Activated T-cell treated with anti-CD3 and anti-CD28 coated beads, Interleukin-2, amount 50 U/mL, for 1 hour (primary cell): ENCODE measurements around the gene KSR2.

ENCODE experiments used
- DNase-seq: peaks from one replicate; pipeline ENCODE4 v3.0.0-alpha.2; 2020

Gene KSR2

DNA sequence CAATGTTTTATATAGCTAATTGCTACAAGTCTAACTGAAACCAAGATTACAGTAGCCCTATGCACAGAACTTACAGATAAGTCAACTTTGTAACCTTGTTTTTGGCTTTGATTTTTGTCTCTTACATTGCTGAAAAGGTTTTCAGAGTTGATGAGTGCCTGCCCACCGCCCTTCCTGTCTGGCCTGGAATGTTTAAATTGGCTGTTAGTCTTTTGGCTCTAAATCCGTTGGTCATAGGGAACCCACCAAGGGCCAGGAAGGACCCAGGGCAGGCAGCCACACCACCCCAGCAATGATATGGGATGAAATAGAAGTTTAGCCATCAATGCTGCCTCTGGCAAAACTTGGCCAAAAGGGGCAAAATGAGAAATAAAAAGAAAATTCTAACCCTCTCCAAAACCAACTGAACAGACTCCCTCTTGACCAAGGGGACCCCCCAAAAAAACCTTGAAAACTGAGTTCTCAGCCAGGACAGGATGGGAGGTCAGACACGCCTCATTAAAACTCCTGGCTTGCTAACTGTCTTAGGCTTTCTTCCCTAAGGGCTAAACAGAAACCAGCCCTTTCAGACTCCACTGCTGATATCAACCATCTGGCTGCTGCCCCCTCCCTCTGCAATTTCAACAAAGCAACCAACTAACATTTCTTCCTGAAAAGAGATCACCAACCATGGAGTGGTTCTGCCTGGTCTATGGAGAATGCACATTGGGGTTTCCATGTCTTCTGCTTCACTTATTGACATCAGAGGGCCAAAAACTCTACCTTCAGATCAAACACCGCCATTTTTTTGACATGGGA is 365.3 kb downstream of the KSR2 start:
- no peak for DNase-seq

DNA sequence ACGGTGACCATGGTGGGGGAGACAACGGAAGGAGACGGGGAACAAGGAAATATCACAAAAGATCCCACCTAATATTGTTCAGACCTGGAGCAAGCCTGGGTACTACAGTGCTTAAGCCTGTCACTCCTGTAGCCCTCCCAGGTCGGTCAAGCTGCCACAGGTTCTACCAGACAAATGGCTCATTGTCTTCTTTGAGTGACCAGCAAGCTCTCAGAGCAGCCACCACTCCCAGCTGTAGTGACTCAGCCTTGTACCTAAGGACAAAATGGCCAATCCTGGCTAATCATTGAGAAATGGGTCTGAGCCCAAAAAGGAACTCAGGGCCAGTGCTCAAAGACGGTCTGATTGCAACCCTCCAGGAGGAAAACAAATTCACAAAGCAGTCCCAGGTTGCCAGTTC is 368.9 kb downstream of the KSR2 start:
- DNase-seq = no peak

DNA sequence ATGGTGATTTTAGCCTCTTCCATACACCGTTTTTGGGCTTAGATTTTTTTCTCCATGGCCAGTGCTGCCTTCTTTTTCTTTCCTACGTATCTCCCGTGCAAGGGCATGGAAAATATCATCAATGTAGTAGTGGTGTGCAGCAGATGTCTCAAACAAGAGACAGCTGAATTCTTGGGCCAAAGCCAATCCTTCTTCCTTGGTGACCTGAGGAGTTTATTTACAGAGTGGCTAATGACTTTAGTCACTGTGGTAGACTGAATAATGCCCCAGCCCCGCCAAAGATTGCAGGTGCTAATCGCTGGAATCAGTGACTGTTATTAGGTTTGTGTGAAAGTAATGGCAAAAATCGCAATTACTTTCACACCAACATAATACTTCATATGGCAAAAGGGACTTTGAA is 371.8 kb downstream of the KSR2 start:
- no peak for DNase-seq

DNA sequence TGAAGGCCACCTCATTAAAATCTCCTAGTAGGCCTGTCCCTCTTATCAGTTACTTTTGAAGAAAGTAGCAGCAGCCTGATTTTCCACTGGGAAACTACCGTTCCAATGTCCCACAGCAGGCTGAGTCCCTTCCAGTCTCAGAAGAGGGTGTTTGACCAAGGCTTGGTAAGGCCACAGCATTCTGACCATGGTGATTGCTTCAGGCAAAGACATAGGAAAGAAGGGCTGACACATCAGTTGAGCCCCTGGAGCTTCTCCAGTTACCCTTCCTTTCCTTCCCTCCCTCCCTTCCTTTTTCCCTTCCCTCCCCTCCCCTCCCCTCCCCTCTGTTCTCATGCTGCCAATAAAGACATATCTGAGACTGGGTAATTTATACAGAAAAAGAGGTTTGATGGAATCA is 373.0 kb downstream of the KSR2 start:
- DNase-seq = no peak

DNA sequence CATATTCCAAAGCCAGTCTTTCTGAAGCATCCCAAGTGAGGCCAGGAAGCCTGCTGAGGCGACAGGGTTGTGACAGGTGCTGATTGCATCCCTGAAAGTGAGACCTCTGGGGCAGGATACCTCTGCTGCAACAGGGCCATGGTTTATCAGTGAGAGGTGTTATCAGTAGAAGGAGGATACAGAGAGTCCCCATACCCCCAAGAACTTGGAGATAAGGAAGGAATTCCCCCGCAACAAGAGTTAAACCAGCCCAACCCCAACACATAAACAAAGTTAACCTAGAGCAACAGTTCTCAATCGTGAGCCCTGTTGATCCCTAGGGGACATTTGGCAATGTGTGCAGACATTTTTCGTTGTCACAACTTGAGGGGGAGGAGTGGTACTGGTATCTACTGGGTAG is 374.3 kb downstream of the KSR2 start:
- no peak for DNase-seq

DNA sequence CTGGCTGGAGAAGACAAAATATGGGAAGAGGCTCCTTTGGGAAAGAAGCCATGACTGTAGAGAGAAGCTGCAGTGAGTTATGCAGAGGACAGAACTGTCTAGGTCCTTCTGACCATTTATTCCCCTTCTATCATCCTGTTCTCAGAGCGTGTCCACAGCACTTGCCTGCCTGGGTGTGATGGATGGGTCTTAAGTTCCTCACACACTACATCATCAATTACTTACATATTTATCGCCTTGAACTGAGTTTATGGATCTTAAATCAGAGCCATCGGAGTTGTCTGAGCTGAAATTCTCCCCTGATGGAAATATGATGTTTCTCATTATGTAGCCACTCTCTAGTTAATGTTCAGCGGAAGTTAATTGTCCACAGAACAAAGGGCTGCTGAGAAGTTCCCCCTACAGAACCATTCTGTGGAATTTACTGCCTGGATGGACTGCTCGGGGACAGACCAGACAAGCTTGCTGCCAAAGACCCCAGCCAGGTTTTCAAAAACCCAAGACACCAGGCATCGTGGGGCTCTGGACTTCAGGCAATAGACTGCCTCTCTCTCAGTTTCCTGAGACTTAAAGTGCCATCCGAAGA is 374.9 kb downstream of the KSR2 start:
- DNase-seq = no peak

DNA sequence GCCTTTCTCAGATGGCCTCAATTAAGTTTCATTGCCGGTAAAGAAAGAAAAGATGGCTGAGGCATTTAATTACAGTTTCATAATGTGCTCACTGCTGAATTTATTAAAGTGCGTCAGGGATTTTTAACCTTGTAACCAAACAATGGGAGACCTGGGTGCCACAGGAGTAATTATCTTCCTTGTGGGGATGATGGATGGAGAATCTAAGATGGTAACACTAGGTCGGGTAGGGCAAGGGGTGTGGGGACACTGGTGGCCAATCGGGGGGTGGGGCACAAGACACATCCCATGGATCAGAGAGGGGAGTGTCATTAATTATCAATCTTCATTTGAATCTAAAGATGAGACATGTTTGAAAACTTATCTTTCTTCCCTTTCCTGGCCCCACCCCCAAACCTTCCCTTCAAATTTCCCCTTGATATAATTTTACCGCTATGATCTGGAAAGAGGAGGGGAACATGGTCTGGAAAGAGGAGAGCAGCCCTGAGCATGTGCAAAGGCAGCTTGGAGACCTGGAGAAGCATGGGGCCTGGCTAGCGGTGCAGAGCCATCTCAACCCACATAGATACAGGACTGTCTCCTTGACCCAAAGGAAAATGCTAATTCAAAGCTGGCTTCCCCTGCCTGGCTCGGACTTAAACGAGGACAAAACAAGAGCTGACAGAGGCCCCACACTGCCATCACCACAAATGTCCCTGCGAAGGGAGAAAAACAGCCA is 376.0 kb downstream of the KSR2 start:
- no peak for DNase-seq

DNA sequence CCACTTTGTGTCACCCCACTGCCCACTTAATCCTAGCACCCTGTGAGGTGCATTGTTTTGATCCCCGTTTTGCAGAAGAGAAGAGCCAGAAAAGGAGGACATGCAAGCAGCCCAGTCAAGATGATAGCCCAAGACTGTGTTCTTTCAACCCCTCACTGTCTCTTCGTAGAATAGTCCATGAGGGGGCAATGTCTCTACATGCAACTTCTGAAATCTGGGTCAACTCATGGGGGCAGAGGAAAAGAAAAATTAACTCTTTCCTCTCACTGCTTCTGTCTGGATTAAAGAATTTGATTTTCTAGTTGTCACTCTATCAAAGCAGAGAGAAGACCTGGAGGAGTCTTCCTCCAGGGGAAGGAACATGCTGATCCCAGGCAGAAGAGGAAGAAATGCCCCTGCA is 377.8 kb downstream of the KSR2 start:
- no peak for DNase-seq

DNA sequence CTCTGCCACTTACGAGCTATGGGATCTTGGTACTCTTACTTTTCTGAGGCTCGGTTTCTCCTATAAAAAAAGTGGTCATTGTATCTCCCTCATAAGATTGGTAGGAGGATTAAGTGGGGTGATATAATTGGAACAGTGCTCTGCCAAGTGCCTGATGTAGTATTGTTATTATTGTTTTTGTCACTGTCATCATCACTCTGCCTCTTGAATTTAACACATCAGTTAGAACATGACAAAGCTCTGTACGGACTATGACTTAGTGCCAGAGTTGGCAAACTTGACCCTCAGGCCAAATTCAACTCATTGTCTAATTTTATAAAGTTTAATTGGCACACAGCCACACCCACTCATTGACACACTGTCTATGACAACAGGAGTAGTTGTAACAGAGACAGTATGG is 378.4 kb downstream of the KSR2 start:
- DNase-seq = no peak

DNA sequence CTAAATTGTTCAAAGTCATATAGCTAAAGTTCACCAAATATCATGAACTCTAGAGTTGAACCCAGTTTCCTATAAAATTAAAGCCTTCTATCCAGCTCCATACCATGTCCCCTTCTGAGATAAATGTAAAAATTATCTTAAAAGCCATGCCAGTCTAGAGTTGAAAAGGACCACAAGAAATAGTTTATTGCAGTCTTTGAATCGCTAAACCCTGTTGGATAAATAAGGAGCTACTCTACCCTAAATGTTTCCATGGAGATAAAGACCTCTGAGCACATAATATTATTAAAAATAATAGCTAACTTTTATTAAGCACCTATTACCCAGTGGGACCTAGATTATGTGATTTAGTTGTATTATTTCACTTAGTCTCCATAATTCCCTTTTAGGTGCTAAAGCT is 379.8 kb downstream of the KSR2 start:
- no peak for DNase-seq

DNA sequence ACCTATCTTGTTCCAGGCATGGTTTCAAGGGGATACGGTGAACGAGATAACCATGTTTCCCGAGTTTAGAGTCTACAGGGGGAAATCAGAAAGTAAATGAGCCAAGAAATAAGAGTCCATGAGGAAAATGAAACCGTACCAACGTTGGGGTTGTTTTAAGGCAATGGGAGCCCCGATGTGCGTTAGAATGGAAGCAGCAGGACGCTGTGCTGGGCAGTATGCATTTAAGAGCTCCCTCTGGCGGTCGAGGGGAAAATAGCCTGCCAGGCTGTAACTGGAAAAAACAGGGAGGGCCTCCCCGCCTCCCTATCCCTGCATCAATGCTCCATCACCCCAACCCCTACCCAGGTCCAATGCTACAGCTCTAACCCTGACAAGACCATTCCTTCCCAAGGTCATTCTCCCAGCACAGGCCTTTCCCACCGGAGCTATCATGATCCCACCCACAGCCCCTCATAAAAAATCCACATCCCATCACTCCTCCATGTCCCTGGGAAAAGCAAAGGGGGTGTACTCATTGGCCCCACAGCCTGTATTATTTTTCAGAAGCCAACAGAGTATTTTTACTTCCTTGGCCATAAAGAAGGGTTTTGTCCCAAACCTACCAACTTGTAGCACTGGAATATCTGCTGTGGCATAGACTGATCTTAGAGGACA is 381.0 kb downstream of the KSR2 start:
- peak; percentile 24 for DNase-seq

DNA sequence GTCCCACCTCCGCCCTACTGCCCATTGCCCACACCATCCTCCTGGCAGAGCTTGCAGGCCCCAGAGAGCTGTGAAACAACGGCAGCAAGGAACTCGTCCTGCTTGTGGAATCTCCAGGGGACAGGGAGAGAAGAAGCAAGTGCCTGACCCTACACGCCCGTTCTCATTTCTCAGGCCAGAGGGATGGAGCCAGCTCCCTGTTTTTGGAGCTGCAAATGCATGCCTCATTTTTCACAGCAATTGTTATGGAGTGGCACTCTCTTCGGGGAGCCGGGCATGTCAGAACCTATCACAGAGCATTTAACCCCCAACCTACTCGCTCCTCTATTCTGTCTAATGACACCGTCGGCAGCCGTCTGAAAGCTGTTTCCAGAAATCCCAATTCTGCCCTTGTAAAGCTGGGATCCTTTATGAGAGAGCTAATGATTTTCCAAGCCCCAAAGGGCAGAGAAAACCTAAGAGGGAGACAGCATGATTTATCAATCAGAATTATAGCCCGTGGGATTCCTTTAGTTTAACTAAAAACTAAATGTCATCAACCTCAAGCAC is 385.0 kb downstream of the KSR2 start:
- DNase-seq = no peak

DNA sequence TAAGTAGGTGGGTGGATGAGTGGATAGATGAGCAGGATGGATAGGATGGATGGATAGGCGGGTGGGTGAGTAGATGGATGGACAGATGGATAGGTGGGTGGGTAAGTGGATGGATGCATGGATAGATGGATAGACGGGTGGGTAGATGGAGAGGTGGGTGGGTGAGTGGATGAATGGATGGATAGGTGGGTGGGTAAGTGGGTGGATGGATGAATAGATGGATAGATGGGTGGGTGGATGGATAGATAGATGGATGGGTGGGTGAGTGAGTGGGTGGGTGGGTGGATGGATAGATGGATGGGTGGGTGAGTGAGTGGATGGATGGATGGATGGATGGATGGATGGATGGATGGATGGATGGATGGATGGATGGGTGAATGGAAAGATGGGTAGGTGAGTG is 385.7 kb downstream of the KSR2 start:
- DNase-seq = no peak

DNA sequence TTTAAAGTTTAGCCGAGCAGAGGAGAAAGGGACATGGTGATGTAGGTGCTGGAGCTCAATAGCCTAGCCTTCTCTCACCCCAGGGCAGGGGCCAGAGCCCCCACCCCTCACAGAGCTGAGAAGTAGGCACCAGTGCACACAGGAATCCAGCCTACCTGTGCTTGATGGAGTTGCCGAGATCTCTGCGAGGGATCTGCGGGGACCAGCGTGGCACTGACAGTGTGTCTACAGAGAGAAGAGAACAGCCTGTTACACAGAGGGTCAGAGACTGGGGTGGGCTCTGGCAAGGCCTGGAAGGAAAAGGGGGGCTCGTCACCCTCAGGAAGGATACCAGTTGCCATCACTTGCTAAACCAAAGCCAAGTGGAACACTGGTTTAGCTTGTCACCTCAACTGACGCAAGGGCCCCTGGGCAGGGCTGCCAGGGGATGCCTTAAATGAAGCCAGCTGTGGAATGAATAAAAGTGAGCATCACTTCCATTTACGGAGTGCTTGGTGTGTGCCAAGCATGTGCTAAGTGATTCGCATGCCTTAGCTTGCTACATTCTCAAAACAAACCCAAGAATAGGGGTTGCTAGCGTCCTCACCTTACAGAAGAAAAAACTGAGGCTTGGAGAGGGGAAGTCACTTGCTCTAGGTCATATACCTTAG is 386.5 kb downstream of the KSR2 start:
- DNase-seq = no peak

DNA sequence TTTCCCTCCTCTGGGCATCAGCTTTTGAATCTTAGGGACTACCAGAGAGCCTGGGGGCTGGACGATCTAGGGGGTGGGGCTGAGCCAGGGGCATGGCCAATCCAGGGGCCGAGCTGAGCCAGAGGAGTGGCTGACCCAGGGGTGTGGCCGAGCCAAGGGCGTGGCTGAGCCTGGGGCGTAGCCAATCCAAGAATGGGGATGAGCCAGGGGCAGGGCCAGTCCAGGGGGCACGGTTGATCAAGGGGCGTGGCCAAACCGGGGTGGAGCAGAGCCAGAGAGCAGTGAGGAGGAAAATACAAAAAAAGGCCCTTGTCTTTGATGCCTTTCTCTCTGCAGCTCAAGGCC is 388.1 kb downstream of the KSR2 start:
- DNase-seq = no peak

DNA sequence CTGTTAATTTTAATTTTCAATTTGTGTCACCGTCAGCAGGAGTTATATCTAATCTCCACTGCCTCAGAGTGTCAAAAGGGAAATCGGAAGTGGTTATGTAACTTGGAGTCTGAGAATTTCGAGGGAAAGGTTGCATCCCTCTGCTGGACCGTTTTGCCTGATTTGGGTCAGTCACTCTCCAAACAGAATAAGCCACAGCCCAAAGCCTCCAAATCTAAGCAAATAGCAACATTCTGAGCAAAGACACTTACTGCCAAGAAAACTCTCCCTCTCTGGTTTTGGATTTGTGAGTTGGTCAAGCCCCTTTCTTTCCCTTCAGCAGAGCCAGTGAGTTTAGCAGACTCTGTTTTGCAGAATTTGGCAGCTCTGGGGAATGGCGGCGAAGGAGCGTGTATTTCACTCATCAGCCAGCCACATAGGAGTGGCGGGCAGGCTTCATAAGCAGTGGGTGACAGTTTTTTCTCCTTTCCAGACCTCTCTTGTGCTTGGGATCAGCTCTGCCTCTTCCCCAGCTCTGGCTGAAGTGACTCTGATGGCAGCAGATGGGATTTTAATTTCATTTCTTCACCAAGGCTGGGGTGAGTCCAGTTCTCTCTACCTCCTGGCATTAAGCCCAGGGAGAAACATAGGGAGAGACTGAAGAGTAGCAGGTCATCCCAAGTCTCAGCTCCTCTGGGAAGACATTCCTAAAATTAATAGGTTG is 388.6 kb downstream of the KSR2 start:
- DNase-seq = no peak

DNA sequence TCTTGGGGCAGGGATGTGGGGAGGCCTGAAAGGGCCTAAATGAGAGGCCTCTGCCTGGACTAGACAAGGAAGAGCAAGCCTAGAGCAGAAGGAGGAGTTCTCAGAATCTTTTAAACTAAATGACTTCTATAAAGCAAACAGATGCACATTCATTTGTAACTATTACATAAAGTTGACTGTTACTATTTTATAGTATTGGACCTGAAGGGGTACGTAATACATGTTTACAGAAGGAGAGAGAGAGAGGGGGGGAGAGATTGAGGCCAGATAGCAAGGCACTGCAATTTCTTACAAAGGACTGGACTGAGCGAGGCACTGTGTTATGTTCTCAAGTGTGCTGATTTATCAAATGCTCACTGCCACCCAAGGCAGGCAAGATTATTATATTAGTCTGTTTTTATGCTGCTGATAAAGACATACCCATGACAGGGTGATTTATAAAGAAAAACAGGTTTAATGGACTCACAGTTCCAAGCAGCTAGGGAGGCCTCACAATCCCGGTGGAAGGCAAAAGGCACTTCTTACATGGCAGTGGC is 391.6 kb downstream of the KSR2 start:
- DNase-seq = no peak

DNA sequence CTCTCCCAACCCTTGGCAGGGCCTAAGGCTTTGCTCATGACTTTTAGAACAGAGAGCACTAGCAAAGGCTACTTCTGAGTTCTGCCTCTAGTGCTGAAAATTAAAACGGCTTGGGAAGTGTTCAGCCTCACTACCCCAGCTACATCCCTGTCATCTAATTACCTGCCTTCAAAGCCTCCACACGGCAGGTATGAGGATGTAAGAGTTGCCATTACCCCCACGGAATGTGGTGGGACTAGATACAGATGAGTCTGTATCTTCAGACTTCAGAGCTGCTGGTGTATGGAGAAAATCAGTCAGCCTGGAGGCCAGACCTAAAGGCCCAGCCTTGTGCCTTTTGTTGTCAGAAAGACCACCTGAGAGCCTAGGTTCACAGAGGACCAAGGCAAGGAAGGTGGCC is 392.7 kb downstream of the KSR2 start:
- DNase-seq = no peak

DNA sequence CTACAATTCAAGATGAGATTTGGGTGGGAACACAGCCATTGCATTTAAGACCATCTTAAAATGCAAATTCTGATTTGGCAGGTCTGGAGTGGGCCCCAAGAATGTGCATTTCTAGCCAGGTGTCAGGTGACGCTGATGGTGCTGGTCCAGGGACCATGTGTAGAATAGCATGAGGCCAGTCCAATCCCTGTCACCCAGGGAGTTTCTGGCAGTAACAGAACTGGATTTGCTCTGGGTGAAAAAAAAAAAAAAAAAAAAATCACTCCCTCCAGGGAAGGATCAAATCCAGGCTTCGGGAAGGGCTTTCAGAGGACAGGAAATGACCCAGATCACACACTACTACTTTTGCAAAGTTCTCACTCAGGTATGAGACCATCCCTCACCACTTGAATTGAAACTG is 394.1 kb downstream of the KSR2 start:
- DNase-seq = no peak

DNA sequence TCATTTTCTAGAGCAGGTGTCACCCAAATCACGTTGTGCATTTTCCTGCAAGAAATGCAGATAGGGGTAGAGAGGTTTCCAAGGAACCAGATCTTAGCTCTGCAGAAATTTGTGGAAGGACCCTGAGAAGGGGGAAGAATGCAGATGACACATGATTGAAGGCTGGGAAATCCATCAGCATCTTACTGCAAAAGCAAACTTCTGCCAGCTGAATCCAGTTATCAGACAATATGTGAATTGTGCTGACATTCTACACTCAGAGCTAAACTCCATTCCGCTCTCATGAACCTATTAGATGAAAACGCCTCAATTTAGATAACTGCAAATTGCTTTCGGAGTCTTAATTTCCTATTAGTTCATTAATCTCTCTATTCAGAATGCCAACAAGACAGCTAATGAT is 396.0 kb downstream of the KSR2 start:
- no peak for DNase-seq

DNA sequence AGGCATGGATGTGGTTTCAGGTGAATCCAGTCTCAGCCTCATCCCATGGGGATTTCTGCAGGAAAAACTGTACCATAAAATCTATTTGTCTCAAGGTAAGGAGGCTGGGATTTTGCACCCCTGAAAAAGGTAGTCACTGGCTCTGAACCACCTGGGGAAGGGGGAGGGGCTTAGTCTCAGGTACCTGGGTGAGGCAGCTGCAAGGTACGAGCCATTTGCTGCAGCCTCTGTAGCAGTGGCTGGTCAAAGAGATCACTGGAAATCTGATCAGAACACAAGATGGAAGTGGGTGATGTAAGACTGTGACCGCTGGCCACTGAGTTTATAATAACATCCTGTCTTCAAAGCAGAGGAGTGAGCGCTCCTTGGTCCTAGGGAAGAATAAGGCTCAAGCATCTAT is 397.5 kb downstream of the KSR2 start:
- no peak for DNase-seq

DNA sequence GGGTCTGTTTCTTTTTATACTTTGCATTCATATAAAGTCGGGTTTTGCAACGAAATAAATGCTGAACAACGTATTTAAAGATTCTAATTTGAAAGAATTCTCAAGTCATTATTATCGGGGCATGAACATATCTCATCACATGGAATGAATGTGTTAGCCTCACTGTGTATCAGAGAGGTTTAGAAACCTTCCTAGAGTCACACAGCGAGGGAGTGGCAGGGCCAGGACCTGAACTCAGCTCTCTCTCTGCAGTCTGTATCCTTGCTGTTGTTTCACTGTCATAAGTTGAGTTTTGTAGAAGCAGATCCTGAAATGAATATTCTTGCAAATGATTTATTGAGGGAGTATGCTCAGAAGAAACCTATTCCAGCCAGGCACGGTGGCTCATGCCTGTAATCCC is 398.2 kb downstream of the KSR2 start:
- no peak for DNase-seq
